HG02798 (cell line): ENCODE results near the gene CXCR6.
A peak's percentile ranks its signal among the peaks of the same experiment; 100 is the strongest.

Experiments used
- ATAC-seq: cut with Tn5 transposase; IDR thresholded peaks from one replicate; pipeline ENCODE4 v1.9.1; 2021; ENCODE audit warnings: mild to moderate bottlenecking; ENCODE audit not compliant: unreplicated experiment, poor library complexity

CXCR6 gene

GRCh38 chr3:45921158-45922038 lies 21.9 kb upstream of the CXCR6 start:
- no peak for ATAC-seq

GRCh38 chr3:45922039-45922326 lies 21.3 kb upstream of the CXCR6 start:
- ATAC-seq = no peak

DNA sequence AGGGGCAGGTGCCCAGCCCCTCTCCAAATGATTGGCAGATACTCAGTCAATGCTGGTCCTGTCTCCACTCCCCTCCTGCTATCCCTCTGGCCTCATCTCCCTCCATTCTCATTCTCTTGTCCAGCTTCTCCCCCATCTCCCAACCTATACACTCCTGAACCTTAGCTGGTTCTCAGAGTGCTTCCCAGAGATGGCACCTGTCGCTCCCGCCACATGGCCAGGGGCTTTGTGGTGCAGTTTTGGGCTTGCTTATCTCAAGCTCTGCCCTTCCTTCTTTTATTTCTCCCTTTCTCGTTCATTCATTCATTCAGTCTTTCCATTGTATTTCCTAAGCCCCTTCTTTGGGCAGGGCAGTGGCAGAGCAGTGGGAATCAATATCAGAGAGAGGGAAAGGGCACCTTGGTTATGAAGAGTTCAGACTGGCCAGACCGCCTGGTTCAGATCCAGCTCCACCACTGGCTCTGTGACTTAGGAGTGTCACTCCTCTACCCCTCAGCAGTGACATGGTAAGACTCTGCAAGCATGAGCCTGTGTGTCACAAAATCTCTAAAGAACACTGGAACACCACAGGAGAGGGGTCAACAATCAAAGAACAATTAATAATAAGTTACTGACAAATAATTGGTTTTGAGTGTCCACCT lies 20.2 kb upstream of the CXCR6 start:
- no peak for ATAC-seq

GRCh38 chr3:45923755-45924154 lies 19.5 kb upstream of the CXCR6 start:
- no peak for ATAC-seq

DNA sequence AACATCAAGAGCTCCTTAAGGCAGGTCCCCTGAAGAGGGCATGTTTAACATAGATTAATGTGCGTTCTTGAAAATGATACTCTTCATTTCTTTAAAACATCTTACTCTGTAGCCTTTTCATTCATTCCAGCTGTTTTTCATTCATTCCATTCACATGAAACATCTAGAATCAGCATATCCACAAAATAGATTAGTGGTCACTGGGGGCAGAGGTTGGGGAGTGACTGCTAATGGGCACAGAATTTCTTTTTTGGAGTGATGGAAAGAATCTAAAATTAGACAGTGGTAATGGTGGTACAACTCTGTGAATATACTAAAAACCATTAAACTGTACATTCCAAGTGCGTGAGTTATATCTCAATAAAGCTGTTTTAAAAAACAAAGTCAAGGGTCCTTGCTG lies 15.4 kb upstream of the CXCR6 start:
- no peak for ATAC-seq

- peak; percentile 69 for ATAC-seq
Measured at GRCh38 chr3:45929042-45929679, 14.1 kb upstream of the CXCR6 start.

- ATAC-seq = no peak
Measured at GRCh38 chr3:45931496-45931895, 11.8 kb upstream of the CXCR6 start.

DNA sequence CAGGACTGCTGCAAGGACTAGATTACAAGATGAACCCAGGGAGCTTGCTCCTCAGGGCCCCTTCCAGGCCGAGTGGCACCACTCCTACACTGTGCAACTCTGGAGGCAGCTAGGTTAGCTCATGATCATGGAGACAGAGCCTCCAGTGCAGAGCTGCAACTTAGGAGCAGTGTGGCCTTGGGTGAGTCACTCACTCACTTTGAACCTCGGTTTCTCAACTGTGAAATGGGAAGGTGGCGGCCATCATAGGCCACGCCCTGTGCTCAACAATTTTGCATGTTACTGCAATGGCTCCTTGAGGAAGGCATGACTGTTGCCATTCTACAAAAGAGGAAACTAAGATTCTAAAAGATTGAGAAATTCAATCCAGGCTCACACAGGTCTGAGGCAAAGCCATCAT lies 11.2 kb upstream of the CXCR6 start:
- no peak for ATAC-seq

DNA sequence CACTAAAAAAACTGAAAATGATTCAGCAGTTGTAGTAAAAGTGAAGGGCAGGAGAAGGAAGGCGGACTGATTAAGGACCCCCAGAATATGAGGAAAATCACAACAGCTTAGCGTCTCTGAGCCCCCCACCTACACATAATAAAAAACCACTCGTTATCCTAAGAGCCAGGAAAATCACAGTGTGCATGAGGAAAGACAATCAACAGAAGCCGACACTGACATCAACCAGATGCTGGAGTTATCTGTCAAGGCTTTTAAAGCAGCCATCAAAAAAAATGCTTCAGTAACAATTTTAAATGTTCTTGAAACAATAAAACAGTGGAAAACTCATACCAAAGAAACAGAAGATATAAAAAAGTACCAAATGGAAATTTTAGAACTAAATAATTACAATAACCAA lies 9.7 kb upstream of the CXCR6 start:
- ATAC-seq = no peak

DNA sequence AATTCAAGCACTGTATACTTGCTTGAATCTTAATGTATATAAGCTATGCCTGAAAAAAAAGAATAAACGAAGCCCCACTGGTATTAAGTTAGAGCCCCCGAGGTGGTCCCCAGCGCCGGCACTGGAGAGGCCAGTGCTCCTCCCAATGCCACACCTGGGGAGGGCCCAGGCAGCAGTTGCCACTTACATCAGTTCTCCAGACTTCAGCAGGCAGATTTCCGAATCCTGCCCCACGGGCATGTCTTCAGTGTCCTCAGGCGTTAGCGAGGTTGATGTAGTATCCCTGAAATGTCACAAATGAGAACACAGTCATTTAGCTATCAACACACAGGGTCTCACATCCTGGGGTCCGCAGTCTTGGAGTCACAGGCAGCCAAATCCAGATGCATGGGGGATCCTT lies 7.0 kb upstream of the CXCR6 start:
- no peak for ATAC-seq

GRCh38 chr3:45937206-45938042 lies 5.8 kb upstream of the CXCR6 start:
- ATAC-seq = no peak

DNA sequence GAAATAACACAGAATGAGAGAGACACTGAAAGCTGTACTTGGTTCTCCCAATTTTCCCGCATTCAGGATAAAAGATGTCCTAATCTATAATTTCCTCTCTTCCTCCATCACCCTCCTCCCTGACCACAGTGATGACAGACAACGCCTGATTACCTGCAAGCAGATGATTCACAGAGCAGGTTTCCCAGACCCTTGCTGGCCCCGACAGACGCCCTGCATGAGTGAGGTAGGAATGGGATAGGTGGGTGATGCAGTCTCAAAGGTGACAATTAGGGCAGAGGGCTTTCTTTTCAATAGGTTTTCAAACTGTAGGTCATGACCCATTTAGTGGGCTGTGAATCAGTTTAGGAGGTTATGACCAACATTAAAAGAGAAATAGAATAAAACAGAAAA lies 5.2 kb upstream of the CXCR6 start:
- no peak for ATAC-seq

DNA sequence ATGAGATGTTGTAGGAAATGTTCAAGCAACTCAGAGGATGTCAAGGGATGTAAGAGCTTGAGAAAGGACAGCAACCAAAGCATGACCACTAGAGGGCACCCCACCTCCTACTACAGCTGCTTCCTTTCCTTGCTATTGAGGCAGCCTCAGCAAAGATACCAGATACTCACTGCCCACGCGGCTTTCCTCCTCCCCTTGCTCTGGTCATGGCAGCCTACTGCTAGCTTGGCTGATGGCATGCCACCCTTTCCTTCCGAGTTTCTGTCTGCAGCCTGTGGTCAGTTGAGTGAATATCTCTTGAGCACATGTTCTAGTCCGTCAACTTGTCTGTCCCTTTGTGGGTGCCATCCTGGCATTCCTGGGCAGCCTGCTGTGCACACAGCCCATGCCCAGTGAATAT lies 4.4 kb upstream of the CXCR6 start:
- peak; percentile 75 for ATAC-seq

- ATAC-seq = peak; percentile 12
Measured at GRCh38 chr3:45939341-45939771, 3.9 kb upstream of the CXCR6 start.

- no peak for ATAC-seq
Measured at GRCh38 chr3:45940004-45940780, 3.1 kb upstream of the CXCR6 start.

DNA sequence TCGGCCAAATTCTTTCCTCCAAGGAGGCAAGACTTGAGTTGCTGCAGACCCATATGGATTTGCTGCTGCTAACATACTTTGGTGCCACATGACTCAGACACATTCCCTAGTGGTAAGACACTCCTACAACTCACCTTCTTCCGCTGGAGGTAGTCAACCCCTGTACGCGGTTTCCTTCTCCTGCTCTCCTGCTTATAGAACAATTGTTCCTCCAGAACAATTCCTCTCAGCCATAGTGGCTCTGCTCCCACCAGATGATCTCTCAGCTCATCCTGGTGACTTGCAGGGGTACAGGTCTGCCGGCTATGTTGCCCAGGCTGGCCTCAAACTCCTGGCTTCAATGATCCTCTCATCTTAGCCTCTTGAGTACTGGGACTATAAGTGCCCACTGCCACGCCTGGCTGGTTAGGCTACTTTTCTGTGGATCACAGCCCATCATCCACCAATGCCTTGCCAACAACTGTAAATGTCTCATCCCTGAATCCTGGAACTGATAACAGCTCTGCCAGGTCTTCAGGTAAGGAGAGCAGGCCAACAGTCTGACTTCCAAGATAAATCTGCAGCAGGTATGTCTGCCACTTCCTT lies 2.4 kb upstream of the CXCR6 start:
- ATAC-seq = no peak

DNA sequence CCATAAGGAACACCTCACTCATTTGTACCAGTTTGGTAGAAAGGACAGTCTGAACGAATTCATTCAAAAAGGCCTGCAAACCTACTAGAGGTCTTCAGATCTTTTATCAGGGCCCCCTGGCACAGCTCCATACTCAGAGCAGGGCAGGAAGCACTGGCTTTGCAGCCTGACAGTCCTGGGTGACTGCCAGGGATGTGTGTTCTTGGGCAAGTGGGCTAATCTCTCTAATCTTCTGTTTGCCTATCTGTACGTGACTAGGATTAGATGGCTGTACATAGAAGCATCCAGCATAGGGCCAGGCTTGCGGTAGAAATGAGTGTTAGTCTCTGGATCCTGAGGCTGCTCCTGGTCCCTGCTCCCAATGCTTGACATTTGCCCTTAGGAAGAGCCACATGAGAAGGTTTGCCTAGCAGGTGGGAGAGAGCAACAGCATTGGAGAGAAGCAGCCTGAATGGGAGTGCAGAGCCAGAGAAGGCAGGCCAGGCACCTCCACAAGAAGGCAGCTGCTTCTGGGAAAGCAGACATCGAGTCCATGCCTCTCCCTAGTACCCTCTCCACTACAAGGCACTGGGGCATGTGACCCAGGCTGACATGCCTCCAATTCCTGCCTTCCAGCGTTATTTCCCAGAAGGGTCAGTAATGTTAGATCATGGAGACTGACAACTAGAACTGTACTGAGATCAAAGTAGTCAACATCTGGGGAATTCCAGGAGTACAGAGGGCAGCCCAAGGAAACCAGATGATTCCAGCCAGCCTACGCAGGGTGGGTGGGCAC lies 1.0 kb upstream of the CXCR6 start:
- ATAC-seq = no peak

DNA sequence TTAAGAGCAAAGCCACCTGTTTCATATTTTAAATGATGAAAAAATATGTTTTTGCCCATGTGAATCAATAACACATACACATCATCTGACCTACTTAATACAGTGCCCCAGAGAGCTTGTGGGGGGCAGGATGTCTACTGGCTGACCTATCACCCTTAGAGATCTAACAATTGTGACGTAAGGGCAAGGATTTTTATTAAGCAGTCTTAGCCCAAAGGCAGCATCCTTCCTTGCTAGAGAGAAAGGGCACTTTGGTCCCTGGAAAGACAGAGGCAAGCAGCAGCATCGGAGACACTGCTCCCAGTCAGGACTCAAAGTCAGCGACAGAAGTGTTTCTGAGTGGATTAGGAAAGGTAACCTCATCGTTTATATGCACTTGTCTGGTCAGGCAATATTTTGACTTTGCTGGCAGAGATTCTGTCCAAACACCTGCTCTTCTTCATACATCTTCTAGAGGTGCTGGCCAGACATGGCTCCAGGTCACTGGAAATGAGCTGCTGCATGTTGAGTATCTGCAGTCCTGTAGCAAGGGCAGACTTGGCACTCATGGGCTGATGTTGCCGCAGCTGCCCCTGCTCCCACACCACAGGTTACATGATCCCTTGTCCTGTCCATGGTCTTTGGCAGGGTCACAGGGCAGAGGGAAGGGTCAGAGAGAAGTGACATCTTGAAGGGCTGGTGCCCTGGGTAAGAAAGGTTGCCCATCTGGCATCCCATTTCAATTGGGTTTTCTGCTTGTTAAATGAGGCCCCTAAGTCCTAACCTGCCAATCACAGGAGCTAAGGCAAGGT lies 1.8 kb downstream of the CXCR6 start:
- ATAC-seq = no peak
